ENCODE measurements around the gene KCNK6.
A peak's percentile ranks its signal among the peaks of the same experiment; 100 is the strongest.

Gene KCNK6

GRCh38 chr19:38340927-38341326 lies 21.3 kb downstream of the KCNK6 start:
- Histone ChIP-seq H3K27me3 (no peaks in the 10 kb centered on the region), H3K4me2 (no peak overlapping the region), H3K4me1 (peaks cover 9% of the 10 kb centered on the region), H3K36me3 (0 out of 2 replicates have a peak, but pooled peaks cover 3% of the 10 kb centered on the region), H3K4me3 (no peak overlapping the region), H4K20me1 (no peaks in the 10 kb centered on the region), H3K27ac (no peak overlapping the region), H3K9ac (no peak overlapping the region), H3K9me3 (no peaks in the 10 kb centered on the region)
- TF ChIP-seq Cebpa-rat (IDR thresholded peaks at IDR 0.05) = no peak

DNA sequence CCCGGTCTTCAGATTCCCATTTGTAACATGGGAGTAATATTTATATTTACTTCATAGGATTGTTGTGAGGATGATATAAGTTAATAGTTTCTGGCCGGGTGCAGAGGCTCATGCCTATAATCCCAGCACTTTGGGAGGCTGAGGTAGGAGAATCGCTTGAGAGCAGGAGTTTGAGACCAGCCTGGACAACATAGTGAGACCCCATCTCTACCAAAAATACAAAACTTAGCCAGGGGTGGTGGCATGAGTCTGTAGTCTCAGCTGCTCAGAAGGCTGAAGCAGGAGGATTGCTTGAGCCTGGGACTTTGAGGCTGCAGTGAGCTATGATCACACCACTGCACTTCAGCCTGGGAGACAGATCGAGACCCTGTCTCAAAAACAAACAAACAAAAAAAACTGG lies 27.2 kb downstream of the KCNK6 start:
- H4K20me1 ChIP-seq = no peaks in the 10 kb centered on the region
- no peak overlapping the region for H3K4me2 ChIP-seq
- no peak overlapping the region for H3K9ac ChIP-seq
- H3K27me3 ChIP-seq = no peaks in the 10 kb centered on the region
- no peak for TF ChIP-seq Cebpa-rat (IDR thresholded peaks at IDR 0.05)
- H3K4me1 ChIP-seq = peaks cover 2% of the 10 kb centered on the region
- no peak overlapping the region for H3K4me3 ChIP-seq
- no peaks in the 10 kb centered on the region for H3K9me3 ChIP-seq
- H3K27ac ChIP-seq = no peak overlapping the region
- no peaks in the 10 kb centered on the region for H3K36me3 ChIP-seq

GRCh38 chr19:38350883-38351282 lies 31.2 kb downstream of the KCNK6 start:
- Histone ChIP-seq H3K36me3 (no peaks in the 10 kb centered on the region), H3K4me1 (peaks cover 17% of the 10 kb centered on the region), H3K27ac (no peak overlapping the region), H3K4me2 (no peak overlapping the region), H3K9me3 (no peaks in the 10 kb centered on the region), H3K27me3 (no peaks in the 10 kb centered on the region), H3K9ac (no peak overlapping the region), H4K20me1 (no peaks in the 10 kb centered on the region), H3K4me3 (no peak overlapping the region)
- no peak for TF ChIP-seq Cebpa-rat (IDR thresholded peaks at IDR 0.05)

DNA sequence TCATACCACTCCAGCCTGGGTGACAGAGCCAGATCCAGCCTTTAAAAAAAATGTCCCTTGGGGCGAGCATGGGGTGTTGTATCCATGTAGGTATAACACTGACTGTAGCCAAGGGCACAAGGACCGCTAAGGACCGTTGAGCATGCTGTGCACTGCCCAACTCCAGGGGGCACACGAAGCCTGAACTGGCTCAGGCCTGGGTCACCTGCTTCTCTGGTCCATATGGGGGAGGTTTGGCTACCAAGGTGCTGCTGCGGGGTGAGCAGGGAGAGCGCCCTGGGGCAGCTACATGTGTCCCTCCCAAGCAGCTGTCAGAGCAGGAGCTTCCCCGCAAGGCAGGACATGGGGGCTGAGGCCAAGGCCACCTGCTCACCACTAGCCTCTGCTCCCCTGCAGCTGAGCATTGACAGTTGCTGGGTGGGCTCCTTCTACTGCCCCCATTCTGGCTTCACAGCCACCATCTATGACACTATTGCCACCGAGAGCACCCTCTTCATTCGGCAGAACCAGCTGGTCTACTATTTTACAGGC lies 32.3 kb downstream of the KCNK6 start:
- Histone ChIP-seq H3K27ac (peak overlapping the region; percentile 38; the same call in 1 of the 2 replicates), H3K9me3 (no peaks in the 10 kb centered on the region), H3K4me1 (peaks cover 17% of the 10 kb centered on the region), H3K27me3 (no peaks in the 10 kb centered on the region), H3K36me3 (no peaks in the 10 kb centered on the region), H4K20me1 (no peaks in the 10 kb centered on the region), H3K4me2 (peak overlapping the region; percentile 49), H3K4me3 (no peak overlapping the region), H3K9ac (no peak overlapping the region)
- TF ChIP-seq Cebpa-rat (IDR thresholded peaks at IDR 0.05) = no peak

DNA sequence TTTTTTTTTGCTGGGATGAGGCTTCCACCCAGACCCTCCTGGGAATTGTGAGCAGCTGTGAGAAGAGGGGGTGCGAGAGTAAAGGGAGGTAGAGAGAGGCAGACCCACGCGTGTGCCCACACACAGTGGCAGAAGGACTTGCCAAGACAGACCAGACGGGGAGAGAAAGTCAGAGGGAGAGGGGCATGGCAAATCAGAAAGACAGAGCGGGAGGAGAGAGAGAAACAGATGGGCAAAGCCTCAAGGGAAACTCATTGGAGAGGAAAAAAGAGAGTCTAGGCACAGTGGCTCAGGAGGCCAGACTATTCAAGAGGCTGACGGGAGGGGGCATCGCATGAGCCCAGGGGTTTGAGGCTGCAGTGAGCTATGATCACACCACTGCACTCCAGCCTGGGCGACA lies 33.0 kb downstream of the KCNK6 start:
- TF ChIP-seq Cebpa-rat (IDR thresholded peaks at IDR 0.05) = no peak

DNA sequence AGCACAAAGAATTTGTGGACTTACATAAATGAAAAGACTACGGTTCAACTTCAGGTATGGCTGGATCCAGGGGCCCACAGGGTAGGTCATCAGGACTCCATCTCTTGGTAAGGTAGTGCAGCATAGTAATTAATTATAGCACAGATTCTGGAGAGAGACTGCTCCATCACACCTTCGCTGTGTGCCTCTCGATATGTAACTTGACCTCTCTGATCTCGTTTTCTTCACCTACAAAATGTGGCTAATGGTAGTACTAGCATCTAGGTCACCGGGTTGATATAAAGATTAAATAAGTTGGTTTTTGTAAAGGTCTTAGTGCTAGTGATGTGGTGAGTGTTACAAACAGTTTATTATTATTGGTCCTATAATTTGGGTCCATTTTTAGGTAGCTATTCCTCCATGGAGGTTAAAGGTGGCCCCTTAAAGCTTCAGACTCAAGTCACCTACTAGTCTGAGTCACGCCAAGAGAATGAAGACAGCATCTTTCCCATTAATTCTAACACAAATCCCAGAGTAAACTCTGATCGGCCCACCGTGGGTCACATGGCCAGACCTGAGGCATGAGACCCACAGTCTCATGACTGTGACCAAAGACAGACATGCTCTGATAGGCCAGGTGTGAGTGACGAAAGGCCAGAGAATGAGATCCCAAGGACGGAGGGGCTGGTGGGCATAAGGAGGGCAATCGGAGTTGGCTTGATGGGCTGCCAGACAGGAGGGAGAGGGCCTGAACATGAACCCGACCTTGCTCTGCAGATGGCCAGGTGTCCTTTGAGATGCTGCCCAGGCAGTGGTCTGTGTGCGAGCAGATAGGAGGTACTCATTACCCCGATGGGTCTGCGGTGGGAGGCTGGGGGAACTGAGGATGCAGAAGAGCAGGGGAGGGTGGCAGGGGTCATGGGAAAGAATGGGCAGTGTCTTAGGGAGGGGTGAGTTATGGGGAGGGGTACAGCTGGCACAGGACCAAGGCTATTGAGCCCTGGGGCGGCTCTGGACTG lies 36.4 kb downstream of the KCNK6 start:
- Histone ChIP-seq H3K4me3 (no peak overlapping the region), H3K9me3 (no peaks in the 10 kb centered on the region), H3K4me1 (peaks cover 17% of the 10 kb centered on the region), H3K36me3 (no peaks in the 10 kb centered on the region), H3K27me3 (peaks cover 21% of the 10 kb centered on the region), H3K27ac (no peak overlapping the region), H3K9ac (no peak overlapping the region), H3K4me2 (no peak overlapping the region), H4K20me1 (no peaks in the 10 kb centered on the region)
- no peak for TF ChIP-seq Cebpa-rat (IDR thresholded peaks at IDR 0.05)

More for the DNA sequence above, 33.0 kb downstream of the KCNK6 start:
- peak overlapping the region; percentile 49 for H3K4me2 ChIP-seq
- peaks cover 17% of the 10 kb centered on the region for H3K4me1 ChIP-seq
- H3K36me3 ChIP-seq = no peaks in the 10 kb centered on the region
- H3K4me3 ChIP-seq = no peak overlapping the region
- no peak overlapping the region for H3K9ac ChIP-seq
- no peaks in the 10 kb centered on the region for H3K27me3 ChIP-seq
- H3K27ac ChIP-seq = peak overlapping the region; percentile 38; the same call in 1 of the 2 replicates
- H4K20me1 ChIP-seq = no peaks in the 10 kb centered on the region
- no peaks in the 10 kb centered on the region for H3K9me3 ChIP-seq

DNA sequence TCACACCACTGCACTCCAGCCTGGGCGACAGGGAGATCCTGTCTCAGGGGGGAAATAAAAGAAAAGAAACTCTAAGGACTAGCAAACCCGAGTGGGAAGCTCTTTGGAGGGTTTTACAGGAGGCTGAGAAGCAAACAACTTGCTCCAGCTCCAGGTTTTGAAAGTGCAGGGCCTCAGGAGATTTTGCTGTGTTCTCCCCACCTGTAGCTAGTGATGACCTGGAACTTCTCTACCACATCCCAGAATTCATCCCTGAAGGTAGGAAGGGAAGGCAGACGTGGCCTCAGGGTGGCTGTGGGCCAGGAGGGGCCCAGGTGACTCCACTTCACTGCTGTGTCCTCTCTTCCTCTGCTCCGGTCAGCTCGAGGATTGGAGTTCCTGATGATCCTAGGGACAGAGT lies 38.4 kb downstream of the KCNK6 start:
- no peak overlapping the region for H3K27ac ChIP-seq
- no peaks in the 10 kb centered on the region for H4K20me1 ChIP-seq
- no peak overlapping the region for H3K4me2 ChIP-seq
- peaks cover 14% of the 10 kb centered on the region for H3K4me1 ChIP-seq
- no peaks in the 10 kb centered on the region for H3K36me3 ChIP-seq
- no peak for TF ChIP-seq Cebpa-rat (IDR thresholded peaks at IDR 0.05)
- H3K27me3 ChIP-seq = peaks cover 27% of the 10 kb centered on the region
- H3K4me3 ChIP-seq = no peak overlapping the region
- H3K9ac ChIP-seq = no peak overlapping the region
- H3K9me3 ChIP-seq = no peaks in the 10 kb centered on the region

DNA sequence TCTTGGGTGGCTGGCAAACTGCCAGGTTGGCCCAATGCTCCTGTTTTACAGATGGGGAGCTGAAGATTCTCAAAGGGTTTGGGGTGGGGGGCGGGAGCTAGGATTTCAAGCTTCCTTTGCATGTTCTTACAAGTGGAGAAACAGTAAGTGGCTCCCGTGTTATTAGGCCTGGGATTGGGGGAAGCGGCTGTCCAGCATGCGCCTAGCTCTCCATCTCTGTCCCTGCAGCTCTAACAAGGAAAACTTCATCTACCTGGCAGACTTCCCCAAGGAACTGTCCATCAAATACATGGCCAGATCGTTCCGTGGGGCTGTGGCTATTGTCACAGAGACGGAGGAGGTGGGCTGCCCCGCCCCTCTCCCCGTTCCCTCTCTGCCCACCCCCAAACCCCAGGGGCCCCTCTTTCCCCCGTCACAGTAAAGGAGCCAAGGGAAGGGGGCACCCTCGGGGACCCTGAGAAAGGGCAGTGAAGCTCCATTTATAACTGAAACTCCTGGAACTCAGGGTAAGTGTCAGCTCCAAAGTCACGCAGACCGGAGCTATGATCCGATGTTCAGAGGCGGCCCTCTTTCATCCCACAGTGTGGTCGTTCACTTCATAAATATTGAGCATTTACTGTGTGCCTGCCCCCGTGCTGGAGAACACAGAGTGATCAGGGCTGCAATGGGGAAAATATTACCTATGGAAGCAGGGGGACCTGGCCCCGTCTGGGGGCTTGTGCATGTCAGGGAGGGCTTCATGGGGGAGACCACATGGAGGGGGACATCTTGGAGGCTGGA lies 39.8 kb downstream of the KCNK6 start:
- Histone ChIP-seq H3K36me3 (no peaks in the 10 kb centered on the region), H3K4me2 (no peak overlapping the region), H3K4me3 (no peak overlapping the region), H4K20me1 (no peaks in the 10 kb centered on the region), H3K27me3 (peaks cover 27% of the 10 kb centered on the region), H3K9me3 (peaks cover 4% of the 10 kb centered on the region; the same call in 1 of the 2 replicates), H3K27ac (no peak overlapping the region), H3K9ac (no peak overlapping the region), H3K4me1 (peaks cover 14% of the 10 kb centered on the region)
- no peak for TF ChIP-seq Cebpa-rat (IDR thresholded peaks at IDR 0.05)

DNA sequence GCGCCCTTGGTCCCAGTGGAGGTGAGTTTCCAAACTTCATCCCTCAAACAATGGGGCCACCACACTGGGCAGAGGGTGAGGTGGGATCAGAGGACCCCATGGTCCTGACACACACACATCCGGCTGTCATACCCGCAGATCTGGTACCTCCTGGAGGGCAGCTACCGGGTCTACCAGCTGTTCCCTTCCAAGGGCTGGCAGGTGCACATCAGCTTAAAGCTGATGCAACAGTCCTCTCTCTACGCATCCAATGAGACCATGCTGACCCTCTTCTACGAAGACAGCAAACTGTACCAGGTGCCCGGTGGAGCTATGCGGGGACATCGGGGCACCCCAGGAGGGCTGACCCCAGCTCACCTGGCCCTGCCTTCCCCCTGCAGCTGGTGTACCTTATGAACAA lies 40.7 kb downstream of the KCNK6 start:
- peaks cover 13% of the 10 kb centered on the region for H3K9me3 ChIP-seq
- H3K27ac ChIP-seq = no peak overlapping the region
- no peak overlapping the region for H3K4me3 ChIP-seq
- no peaks in the 10 kb centered on the region for H3K36me3 ChIP-seq
- no peaks in the 10 kb centered on the region for H4K20me1 ChIP-seq
- H3K9ac ChIP-seq = no peak overlapping the region
- peaks cover 27% of the 10 kb centered on the region for H3K27me3 ChIP-seq
- H3K4me1 ChIP-seq = peaks cover 14% of the 10 kb centered on the region
- H3K4me2 ChIP-seq = no peak overlapping the region
- TF ChIP-seq Cebpa-rat (IDR thresholded peaks at IDR 0.05) = no peak
